Immature natural killer cell (primary cell): ENCODE results near the gene ZIC4. TPM values are rescaled to one million over a fixed set of nuclear protein-coding genes. Genes with fewer than 3 reads are reported as not detected.

ENCODE experiments used
- DNase-seq, 3 donors: peaks; one replicate each; pipeline ENCODE4 v3.0.0; 2022; ENCODE audit warnings: mixed read lengths in 1 of 3
- H3K27ac Mint-ChIP-seq, 6 donors: one replicate each; pipeline ENCODE4 v1.8.0; 2020; ENCODE audit warnings: mixed read lengths in 6 of 6, mild to moderate bottlenecking in 5 of 6, inconsistent platforms in 4 of 6, moderate library complexity in 3 of 6
- H3K27me3 Mint-ChIP-seq, 3 donors: one replicate each; pipeline ENCODE4 v1.8.0; 2020 to 2021; ENCODE audit warnings: low read depth in 3 of 3, mild to moderate bottlenecking in 3 of 3, mixed read lengths in 3 of 3, moderate library complexity in 3 of 3, inconsistent platforms in 1 of 3
- H3K36me3 Mint-ChIP-seq, 3 donors: one replicate each; pipeline ENCODE4 v1.8.0; 2020; ENCODE audit warnings: mixed read lengths in 3 of 3, inconsistent platforms in 2 of 3, mild to moderate bottlenecking in 2 of 3
- H3K4me1 Mint-ChIP-seq, 2 donors: one replicate each; pipeline ENCODE4 v1.8.0; 2020; ENCODE audit warnings: inconsistent platforms in 2 of 2, mild to moderate bottlenecking in 2 of 2, mixed read lengths in 2 of 2, moderate library complexity in 1 of 2
- H3K4me3 Mint-ChIP-seq, 5 donors: one replicate each; pipeline ENCODE4 v1.8.0; 2020; ENCODE audit warnings: mild to moderate bottlenecking in 5 of 5, mixed read lengths in 5 of 5, inconsistent platforms in 3 of 5, moderate library complexity in 3 of 5
- H3K9me3 Mint-ChIP-seq, 6 donors: one replicate each; pipeline ENCODE4 v1.8.0; 2020; ENCODE audit warnings: mild to moderate bottlenecking in 6 of 6, mixed read lengths in 6 of 6, inconsistent platforms in 4 of 6, moderate library complexity in 3 of 6
- polyA plus RNA-seq, 3 donors: library from polyadenylated mRNA; unstranded; fragments of 300-500 nt; fragmentation: Illumina TruSeq; gene quantifications; one replicate each; pipeline ENCODE4 v1.2.3, GENCODE V29; 2021

ZIC4 gene
- polyA plus RNA-seq, 3 donors from 2014 or later = not detected

DNA sequence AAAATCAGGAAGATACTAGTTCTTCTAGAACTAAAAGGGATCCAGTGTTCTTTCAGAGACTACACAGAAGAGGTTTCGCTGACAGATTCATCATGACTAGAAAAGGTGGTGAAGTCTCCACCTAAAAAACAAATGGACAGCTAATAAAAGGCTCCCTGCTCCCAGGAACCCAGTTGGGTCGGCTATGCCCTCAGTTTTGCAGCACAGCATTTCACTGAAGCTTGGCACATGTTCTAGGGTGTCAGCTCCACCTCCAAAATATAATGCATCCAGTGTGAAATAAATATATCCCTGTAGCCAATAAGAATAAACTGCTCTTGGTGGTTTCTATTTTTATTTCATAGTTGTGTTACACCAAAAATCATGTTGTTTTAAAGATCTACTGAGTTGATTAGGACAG, 55.0 kb downstream of the ZIC4 start:
- no peak overlapping the region for H3K27ac Mint-ChIP-seq
- no peak for DNase-seq
- peaks cover 2 to 12% (median 3%) of the 10 kb centered on the region in 3 donors for H3K27me3 Mint-ChIP-seq
- H3K36me3 Mint-ChIP-seq = peaks cover 0 to 3% (median 3%) of the 10 kb centered on the region in 3 donors
- H3K9me3 Mint-ChIP-seq = peaks cover 6 to 39% (median 11%) of the 10 kb centered on the region in 6 donors
- H3K4me1 Mint-ChIP-seq = no peaks in the 10 kb centered on the region
- H3K4me3 Mint-ChIP-seq = no peak overlapping the region

DNA sequence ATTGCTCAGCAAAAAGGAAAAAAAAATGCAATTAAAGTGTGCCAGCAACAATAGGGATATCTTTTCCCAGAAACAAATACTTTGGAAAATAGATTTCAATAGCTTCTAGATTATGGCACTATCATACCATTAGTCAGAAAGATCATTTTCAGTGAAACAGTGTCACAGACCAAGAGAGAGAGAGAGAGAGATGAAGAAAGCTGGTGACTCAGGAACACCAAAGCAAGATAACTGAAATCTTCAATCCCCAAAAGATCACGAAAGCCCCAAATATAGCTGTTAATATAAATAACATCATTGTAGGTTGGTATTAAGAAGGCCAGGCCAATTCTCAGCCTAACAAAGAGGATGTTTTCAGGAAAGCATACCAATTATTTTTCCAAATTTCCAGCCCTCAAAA, 57.4 kb downstream of the ZIC4 start:
- no peak overlapping the region for H3K4me3 Mint-ChIP-seq

GRCh38 chr3:147343926-147344325, 62.4 kb downstream of the ZIC4 start:
- Mint-ChIP-seq H3K27ac (no peak overlapping the region), H3K4me1 (no peaks in the 10 kb centered on the region), H3K4me3 (no peak overlapping the region), H3K9me3 (peaks cover 1 to 13% (median 6%) of the 10 kb centered on the region in 6 donors), H3K27me3 (peaks cover 0 to 4% (median 3%) of the 10 kb centered on the region in 3 donors), H3K36me3 (peaks cover 0 to 4% (median 0%) of the 10 kb centered on the region in 3 donors)
- no peak for DNase-seq

More for the DNA sequence above, 57.4 kb downstream of the ZIC4 start:
- Mint-ChIP-seq H3K27me3 (peaks cover 0 to 5% (median 2%) of the 10 kb centered on the region in 3 donors), H3K4me1 (no peaks in the 10 kb centered on the region), H3K36me3 (peaks cover 0 to 4% (median 0%) of the 10 kb centered on the region in 3 donors), H3K27ac (no peak overlapping the region), H3K9me3 (peaks cover 0 to 20% (median 7%) of the 10 kb centered on the region in 6 donors)
- DNase-seq = no peak

DNA sequence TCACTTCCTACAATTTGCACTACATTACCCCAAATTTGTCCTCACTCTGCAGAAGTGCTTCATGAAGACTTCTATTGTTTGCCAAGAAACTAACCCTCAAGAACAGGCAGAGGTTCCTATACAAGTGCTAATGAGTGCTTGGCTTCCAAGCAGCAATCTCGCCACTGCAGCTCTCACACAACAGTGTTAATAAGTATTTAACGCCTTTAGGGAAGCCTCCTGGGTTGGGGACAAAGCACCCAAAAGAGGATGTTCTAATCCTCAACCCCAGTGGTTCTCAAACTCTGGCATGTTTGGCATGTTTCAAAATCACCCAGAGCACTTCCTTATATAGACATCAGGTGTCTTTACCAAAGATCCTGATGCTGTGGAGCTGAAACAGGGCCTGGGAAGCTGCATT, 64.6 kb downstream of the ZIC4 start:
- peaks cover 1 to 23% (median 6%) of the 10 kb centered on the region in 6 donors for H3K9me3 Mint-ChIP-seq
- no peaks in the 10 kb centered on the region for H3K4me1 Mint-ChIP-seq
- no peak overlapping the region for H3K27ac Mint-ChIP-seq
- peaks cover 0 to 4% (median 0%) of the 10 kb centered on the region in 3 donors for H3K36me3 Mint-ChIP-seq
- peaks cover 0 to 4% (median 3%) of the 10 kb centered on the region in 3 donors for H3K27me3 Mint-ChIP-seq
- no peak for DNase-seq
- H3K4me3 Mint-ChIP-seq = no peak overlapping the region

DNA sequence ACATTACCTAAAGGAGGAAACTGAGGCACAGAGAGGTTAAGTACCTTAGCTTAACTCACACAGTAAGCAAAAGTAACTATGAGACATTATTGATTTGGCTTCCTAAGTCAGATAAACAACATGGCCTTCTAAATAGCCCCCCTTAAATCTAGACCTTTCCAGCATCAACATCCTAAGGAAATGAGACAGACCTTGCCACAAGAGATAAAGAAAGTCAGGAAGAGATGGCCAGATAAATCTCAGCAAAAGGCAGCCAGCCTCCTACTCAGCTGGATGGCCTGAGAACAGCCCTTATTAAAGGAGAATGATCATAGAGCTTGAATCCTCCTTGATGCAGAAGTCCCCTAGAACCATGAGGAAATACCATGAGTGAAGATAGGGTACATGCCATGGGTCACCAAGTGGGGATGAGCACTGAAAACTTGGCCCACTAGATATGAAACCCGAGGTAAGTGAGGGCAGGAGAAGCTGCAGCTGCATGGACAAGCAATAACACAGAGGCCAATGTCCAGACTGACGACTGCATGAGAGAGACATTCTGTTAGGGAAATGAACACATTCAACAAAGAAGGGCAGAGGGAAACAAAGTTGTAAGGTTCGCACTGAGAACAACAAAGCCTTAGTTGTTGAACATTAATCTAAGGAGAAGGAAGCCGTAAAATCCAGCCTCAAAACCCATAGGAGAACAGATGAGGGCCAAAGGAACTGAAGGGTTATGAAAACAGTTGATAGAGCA, 69.6 kb downstream of the ZIC4 start:
- Mint-ChIP-seq H3K4me1 (no peaks in the 10 kb centered on the region), H3K27ac (no peak overlapping the region), H3K9me3 (peaks cover under 1 to 15% (median 4%) of the 10 kb centered on the region in 6 donors), H3K4me3 (no peak overlapping the region), H3K36me3 (no peaks in the 10 kb centered on the region), H3K27me3 (peaks cover 0 to 2% (median 1%) of the 10 kb centered on the region in 3 donors)
- DNase-seq = no peak

Other genes with a start within 250 kb of the ZIC4 start
- not detected for gene ZIC1, start 2.8 kb upstream of the ZIC4 start, polyA plus RNA-seq